C4-2B (cell line): ENCODE data around the gene EPN3.

Source experiments
- H3K27ac ChIP-seq: fragments of 450-650 bp; 2 replicates; pipeline ENCODE4 v1.5.1; 2017
- CTCF ChIP-seq: fragments of 450-650 bp; conservative IDR thresholded peaks from 2 replicates; pipeline ENCODE4 v1.5.1; 2017; ENCODE audit warnings: mild to moderate bottlenecking
- ZFX ChIP-seq: fragments of 450-650 bp; IDR thresholded peaks from 2 replicates; pipeline ENCODE4 v1.6.1; 2017

The EPN3 gene

GRCh38 chr17:50563092-50563511, 30.6 kb downstream of the EPN3 start:
- TF ChIP-seq CTCF: no peak
- no peak overlapping the region for H3K27ac ChIP-seq

GRCh38 chr17:50564916-50565315, 32.4 kb downstream of the EPN3 start:
- H3K27ac ChIP-seq: no peak overlapping the region
- TF ChIP-seq ZFX: no peak

- H3K27ac ChIP-seq: no peak overlapping the region
- TF ChIP-seq ZFX: no peak
- TF ChIP-seq CTCF: no peak
Observed at GRCh38 chr17:50565402-50566350, 33.1 kb downstream of the EPN3 start.

GRCh38 chr17:50566886-50567285, 34.4 kb downstream of the EPN3 start:
- TF ChIP-seq ZFX: no peak
- TF ChIP-seq CTCF: no peak
- H3K27ac ChIP-seq: no peak overlapping the region

- no peak for TF ChIP-seq CTCF
- no peak for TF ChIP-seq ZFX
- H3K27ac ChIP-seq: no peak overlapping the region
Observed at GRCh38 chr17:50568659-50569058, 36.1 kb downstream of the EPN3 start.

GRCh38 chr17:50569592-50569991, 37.1 kb downstream of the EPN3 start:
- no peak overlapping the region for H3K27ac ChIP-seq
- TF ChIP-seq CTCF (no peak), ZFX (no peak)

GRCh38 chr17:50570032-50570431, 37.5 kb downstream of the EPN3 start:
- no peak overlapping the region for H3K27ac ChIP-seq
- TF ChIP-seq ZFX: no peak
- no peak for TF ChIP-seq CTCF

- no peak for TF ChIP-seq ZFX
- TF ChIP-seq CTCF: no peak
- no peak overlapping the region for H3K27ac ChIP-seq
Observed at GRCh38 chr17:50570528-50570927, 38.0 kb downstream of the EPN3 start.
